ENCODE results near the gene TTC31.

Gene TTC31

DNA sequence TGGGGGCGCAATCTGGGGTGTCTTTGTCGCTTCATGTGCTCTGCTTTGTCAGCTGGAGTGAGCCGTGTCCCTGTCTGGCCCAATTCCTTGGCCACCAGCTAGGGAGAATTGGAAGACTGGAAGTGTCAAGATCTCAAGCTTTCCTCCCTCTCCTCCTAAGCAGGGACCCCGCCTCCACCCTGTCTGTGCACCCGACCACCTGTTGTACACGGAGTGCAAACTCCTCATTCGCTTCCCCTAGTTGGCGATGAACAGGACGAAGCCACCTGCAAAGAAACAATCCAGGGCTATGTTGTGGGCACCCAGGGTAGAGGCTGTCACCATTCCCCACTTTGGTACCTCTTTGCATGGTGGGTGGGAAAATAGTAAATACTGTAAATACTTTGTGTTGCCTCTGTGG, 44.9 kb downstream of the TTC31 start:
- no peak for DNase-seq

DNA sequence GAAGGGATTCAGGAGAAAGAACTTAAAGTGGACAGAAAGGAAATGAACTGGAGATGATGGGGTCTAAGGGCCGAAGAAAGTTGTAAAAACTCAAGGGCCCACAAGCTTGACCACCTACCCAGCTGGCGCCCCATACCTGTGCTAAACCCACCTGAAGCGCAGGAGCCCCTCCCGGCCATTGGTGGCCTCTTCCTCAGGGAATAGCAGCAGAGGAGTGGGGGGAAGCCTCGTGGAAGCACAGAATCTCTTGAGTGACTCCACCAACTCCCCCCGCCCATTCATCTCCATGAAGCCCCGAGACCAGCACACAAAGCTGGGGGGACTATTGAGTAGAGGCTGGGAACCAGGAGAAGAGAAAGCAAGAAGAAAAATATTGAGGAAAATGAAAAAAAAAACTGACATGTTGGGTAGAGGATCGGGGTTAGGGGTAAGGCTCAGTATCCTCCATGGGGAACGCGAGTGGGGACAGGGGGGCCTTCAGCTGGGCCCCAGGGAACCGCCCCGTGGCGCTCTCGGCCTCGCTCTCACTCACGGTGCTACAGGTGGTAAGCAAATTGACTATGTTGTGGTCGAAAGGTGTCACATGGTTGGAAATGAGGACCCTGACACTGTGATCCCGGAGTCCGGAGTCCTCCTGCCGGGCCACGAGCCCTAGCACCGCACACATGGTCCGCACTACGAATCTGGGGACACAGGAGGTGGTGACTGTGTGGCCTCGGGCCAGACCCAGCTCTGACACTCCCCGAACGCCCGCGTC, 45.9 kb downstream of the TTC31 start:
- DNase-seq, result no peak

GRCh38 chr2:74529357-74530238, 46.7 kb downstream of the TTC31 start, which contains the start of the genes AUP1 and HTRA2:
TSS of gene AUP1 (minus strand) at chr2:74529706. CDS start at chr2:74529629, 77 bp downstream.
TSS of gene HTRA2 (plus strand) at chr2:74529933. CDS start at chr2:74530007, 74 bp downstream.
- DNase-seq, result peak; percentile 99

- DNase-seq, result no peak
Measured at GRCh38 chr2:74530239-74531187, 47.6 kb downstream of the TTC31 start.

DNA sequence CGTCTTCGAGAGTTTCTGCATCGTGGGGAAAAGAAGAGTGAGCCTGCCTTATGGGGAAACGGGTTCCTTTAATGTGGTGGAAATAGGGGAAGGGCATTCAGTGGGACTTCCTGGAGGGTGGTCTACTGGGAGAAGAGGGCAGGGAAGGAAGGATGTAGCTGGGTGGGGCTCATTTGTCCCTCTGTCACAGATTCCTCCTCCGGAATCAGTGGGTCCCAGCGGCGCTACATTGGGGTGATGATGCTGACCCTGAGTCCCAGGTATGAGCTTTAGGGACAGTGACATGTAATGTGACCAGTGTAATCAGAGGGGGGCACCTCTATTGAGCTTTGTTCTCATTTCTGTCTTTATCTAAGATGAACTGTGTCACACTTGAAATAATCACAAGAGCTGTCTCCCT, 48.8 kb downstream of the TTC31 start:
- DNase-seq, result no peak

DNA sequence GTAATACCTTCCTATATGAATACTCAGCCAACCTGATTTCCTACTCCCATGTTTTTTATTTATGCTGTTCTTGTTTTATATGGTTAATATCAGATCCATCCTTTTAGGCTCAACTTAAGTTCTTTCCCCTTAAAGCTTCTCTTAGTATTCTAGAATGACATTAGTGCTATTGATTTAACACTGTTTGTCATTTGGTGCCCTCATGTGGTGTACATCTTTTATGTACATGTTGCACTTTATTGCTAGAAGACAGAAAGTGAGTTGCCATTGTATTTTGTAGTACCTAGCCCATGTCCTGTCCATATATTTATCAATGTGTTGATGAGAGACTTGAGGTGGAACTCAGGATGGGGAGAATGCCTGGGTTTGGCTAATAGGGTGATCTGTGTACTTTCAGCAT, 49.3 kb downstream of the TTC31 start:
- no peak for DNase-seq

DNA sequence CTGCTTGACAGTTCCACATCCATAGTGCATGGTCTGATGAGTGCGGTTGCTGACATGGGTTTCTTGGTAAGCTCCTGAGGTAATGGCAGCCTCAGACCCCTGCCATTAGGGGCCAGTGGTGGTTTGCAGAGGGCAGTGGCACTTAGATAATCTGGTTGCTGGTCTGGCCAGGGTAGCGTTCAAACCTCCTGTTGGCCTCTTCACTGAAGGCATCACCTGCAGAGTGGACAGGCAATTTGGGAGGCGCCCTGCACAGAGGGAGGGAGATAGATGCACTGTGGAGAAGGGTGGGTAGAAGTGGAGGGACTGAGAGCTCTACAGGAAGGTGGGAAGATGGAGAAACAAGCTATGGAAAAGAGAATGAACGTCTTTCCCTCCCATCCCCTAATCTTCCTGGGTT, 50.6 kb downstream of the TTC31 start:
- no peak for DNase-seq

DNA sequence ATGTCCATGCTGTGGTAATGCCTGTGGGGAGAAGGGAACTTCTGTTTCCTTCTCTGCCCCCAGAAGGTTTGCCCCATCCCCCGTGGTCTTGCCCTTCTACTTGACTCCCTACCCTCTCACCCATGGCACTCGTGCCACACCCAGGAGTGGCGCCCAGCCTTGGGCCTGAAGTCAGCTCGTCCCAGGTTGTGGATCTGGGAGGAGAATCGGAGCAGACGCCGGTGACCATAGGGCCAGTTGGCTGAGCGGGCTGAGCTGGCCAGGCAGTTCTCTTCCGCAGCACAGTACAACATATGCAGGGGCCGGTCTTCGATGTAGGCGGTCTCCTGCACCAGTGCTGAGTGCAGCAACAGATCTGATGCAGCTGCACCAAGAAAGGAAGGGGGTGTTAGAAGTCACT, 51.5 kb downstream of the TTC31 start:
- DNase-seq, result no peak

- no peak for DNase-seq
Measured at GRCh38 chr2:74535440-74535965, 52.6 kb downstream of the TTC31 start.

- no peak for DNase-seq
Measured at GRCh38 chr2:74536166-74536950, 53.5 kb downstream of the TTC31 start.

- no peak for DNase-seq
Measured at GRCh38 chr2:74537140-74537539, 54.3 kb downstream of the TTC31 start.

DNA sequence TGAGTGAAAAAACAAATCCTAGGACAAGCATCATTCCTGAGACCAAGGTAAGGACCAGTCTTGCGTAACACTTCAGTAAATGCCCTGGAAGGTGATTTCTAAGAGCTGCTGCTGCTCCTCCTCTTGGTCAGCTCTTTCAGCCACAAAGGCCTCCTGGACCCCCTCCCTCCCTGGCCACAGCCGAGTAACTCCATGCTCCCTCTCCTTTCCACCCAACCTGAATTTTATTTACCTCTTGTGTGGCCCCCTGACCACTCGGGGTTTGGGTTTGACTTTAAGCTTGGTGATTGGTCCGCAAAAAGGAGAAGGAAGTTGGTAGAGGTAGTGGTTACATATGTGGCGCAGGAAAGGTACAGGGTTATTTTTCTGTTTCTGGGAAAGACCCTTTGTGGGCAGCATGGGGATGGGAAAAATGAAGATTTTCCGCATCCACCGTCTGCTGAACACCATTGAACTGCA, 56.0 kb downstream of the TTC31 start:
- DNase-seq, result no peak

GRCh38 chr2:74540291-74540690, 57.4 kb downstream of the TTC31 start:
- DNase-seq, result no peak

- no peak for DNase-seq
Measured at GRCh38 chr2:74542978-74543377, 60.1 kb downstream of the TTC31 start.

Measured in left hindlimb (tissue), 1 donor.